Liver (tissue), 9 donors: ENCODE measurements around the gene SLC25A38. TPM values are rescaled to one million over a fixed set of nuclear protein-coding genes. Genes with fewer than 3 reads are reported as not detected.

Experiments
- DNase-seq: peaks from one replicate; pipeline ENCODE4 v3.0.0-alpha.2; 2017; ENCODE audit warnings: low spot score
- H3K27ac ChIP-seq, 2 donors: one replicate each; pipeline ENCODE4 v1.7.0; 2013; ENCODE audit warnings: inconsistent platforms in 2 of 2, low read length in 2 of 2, control low read depth in 1 of 2, low read depth in 1 of 2, mild to moderate bottlenecking in 1 of 2
- H3K27me3 ChIP-seq, 4 donors: one replicate each; pipeline versions ENCODE4 v1.6.1 to v1.7.0; 2013; ENCODE audit warnings: low read length in 3 of 4, inconsistent platforms in 1 of 4, mild to moderate bottlenecking in 1 of 4, moderate library complexity in 1 of 4; ENCODE audit not compliant: control insufficient read depth in 4 of 4, insufficient read depth in 4 of 4
- H3K36me3 ChIP-seq, 4 donors: one replicate each; pipeline versions ENCODE4 v1.6.1 to v1.7.0; 2013; ENCODE audit warnings: low read length in 3 of 4, mild to moderate bottlenecking in 3 of 4, low read depth in 1 of 4, moderate library complexity in 1 of 4; ENCODE audit not compliant: control insufficient read depth in 4 of 4, insufficient read depth in 3 of 4
- H3K4me1 ChIP-seq, 4 donors: one replicate each; pipeline versions ENCODE4 v1.6.1 to v1.7.0; 2013; ENCODE audit warnings: low read length in 3 of 4, mild to moderate bottlenecking in 3 of 4, moderate library complexity in 1 of 4; ENCODE audit not compliant: control insufficient read depth in 4 of 4, insufficient read depth in 4 of 4
- H3K4me3 ChIP-seq, 3 donors: one replicate each; pipeline versions ENCODE4 v1.6.1 to v1.7.0; 2013; ENCODE audit warnings: low read length in 3 of 3, control low read depth in 1 of 3, low read depth in 1 of 3, mild to moderate bottlenecking in 1 of 3
- H3K9ac ChIP-seq, 2 donors: one replicate each; pipeline ENCODE4 v1.7.0; 2013; ENCODE audit warnings: low read length in 2 of 2, mild to moderate bottlenecking in 2 of 2, moderate library complexity in 2 of 2, control low read depth in 1 of 2, low read depth in 1 of 2
- H3K9me3 ChIP-seq, 4 donors: one replicate each; pipeline versions ENCODE4 v1.6.1 to v1.7.0; 2013; ENCODE audit warnings: low read length in 3 of 4; ENCODE audit not compliant: control insufficient read depth in 4 of 4
- EGR1 ChIP-seq, 2 donors: IDR thresholded peaks; 2 replicates each; pipeline ENCODE4 v1.6.1; 2016 to 2018; ENCODE audit warnings: antibody characterized with exemption in 2 of 2, low read depth in 2 of 2
- FOXA1 ChIP-seq: IDR thresholded peaks from 2 replicates; pipeline ENCODE4 v1.6.1; 2016; ENCODE audit warnings: antibody characterized with exemption
- FOXA2 ChIP-seq: IDR thresholded peaks from 2 replicates; pipeline ENCODE4 v1.6.1; 2016; ENCODE audit warnings: antibody characterized with exemption
- GABPA ChIP-seq, 2 donors: IDR thresholded peaks in 1 of 2; conservative IDR thresholded peaks in 1 of 2; 2 replicates each; pipeline ENCODE4 v1.6.1; 2016; ENCODE audit warnings: antibody characterized with exemption in 2 of 2, mild to moderate bottlenecking in 1 of 2, moderate library complexity in 1 of 2
- HNF4A ChIP-seq, 2 donors: conservative IDR thresholded peaks; 2 replicates each; pipeline ENCODE4 v1.6.1; 2016; ENCODE audit warnings: antibody characterized with exemption in 2 of 2, mild to moderate bottlenecking in 2 of 2
- HNF4G ChIP-seq: IDR thresholded peaks from 2 replicates; pipeline ENCODE4 v1.6.1; 2016; ENCODE audit warnings: antibody characterized with exemption
- MAX ChIP-seq: IDR thresholded peaks from 2 replicates; pipeline ENCODE4 v1.6.1; 2016; ENCODE audit warnings: antibody characterized with exemption
- NR2F2 ChIP-seq: IDR thresholded peaks from 2 replicates; pipeline ENCODE4 v1.6.1; 2016; ENCODE audit warnings: antibody characterized with exemption
- RAD21 ChIP-seq, 2 donors: IDR thresholded peaks; 2 replicates each; pipeline ENCODE4 v1.6.1; 2016; ENCODE audit warnings: antibody characterized with exemption in 2 of 2, mild to moderate bottlenecking in 2 of 2
- RXRA ChIP-seq, 2 donors: IDR thresholded peaks; 2 replicates each; pipeline ENCODE4 v1.6.1; 2017 to 2018; ENCODE audit warnings: antibody characterized with exemption in 2 of 2, mild to moderate bottlenecking in 1 of 2
- SP1 ChIP-seq: IDR thresholded peaks from 2 replicates; pipeline ENCODE4 v1.6.1; 2018; ENCODE audit warnings: antibody characterized with exemption, mild to moderate bottlenecking
- TAF1 ChIP-seq: conservative IDR thresholded peaks from 2 replicates; pipeline ENCODE4 v1.6.1; 2016; ENCODE audit warnings: antibody characterized with exemption, mild to moderate bottlenecking
- YY1 ChIP-seq: IDR thresholded peaks from 2 replicates; pipeline ENCODE4 v1.6.1; 2016; ENCODE audit warnings: antibody characterized with exemption, mild to moderate bottlenecking
- polyA plus RNA-seq, 2 donors: library from polyadenylated mRNA; stranded (reverse) in 1 of 2; unstranded in 1 of 2; fragments of 200-250 nt in 1 of 2; fragments of >200 nt in 1 of 2; fragmentation: Nextera tagmentation in 1 of 2; extraction: Ambion mirVana in 1 of 2; gene quantifications; one replicate each; pipeline versions ENCODE4 v1.2.1 to v1.2.3, GENCODE V29; 2013 to 2015
- total RNA-seq, 2 donors: library from RNA; depleted of rRNA; stranded (reverse); fragments of >200 nt; gene quantifications; one replicate each; pipeline ENCODE4 v1.2.3, GENCODE V29; 2014
- TF ChIP-seq, protein P1 (sequence below): fragments of 150-350 bp; IDR thresholded peaks from 2 replicates; pipeline ENCODE4 v1.5.1; 2017; ENCODE audit warnings: improper control_type of control experiment, low read depth, low read length; ENCODE audit not compliant: missing input control
- TF ChIP-seq, protein P2 (sequence below): IDR thresholded peaks from 2 replicates; pipeline ENCODE4 v1.6.1; 2016; ENCODE audit warnings: antibody characterized with exemption
- TF ChIP-seq, protein P3 (sequence below): IDR thresholded peaks from 2 replicates; pipeline ENCODE4 v1.6.1; 2016; ENCODE audit warnings: antibody characterized with exemption, mild to moderate bottlenecking
- donor health status: healthy.
- donor health status: healthy.
- donor health status: healthy.
- donor health status: healthy.
- donor health status: healthy.

The SLC25A38 gene
- total and polyA plus RNA-seq, 4 donors: 19.8 to 44.4 (median 24.3) TPM

DNA sequence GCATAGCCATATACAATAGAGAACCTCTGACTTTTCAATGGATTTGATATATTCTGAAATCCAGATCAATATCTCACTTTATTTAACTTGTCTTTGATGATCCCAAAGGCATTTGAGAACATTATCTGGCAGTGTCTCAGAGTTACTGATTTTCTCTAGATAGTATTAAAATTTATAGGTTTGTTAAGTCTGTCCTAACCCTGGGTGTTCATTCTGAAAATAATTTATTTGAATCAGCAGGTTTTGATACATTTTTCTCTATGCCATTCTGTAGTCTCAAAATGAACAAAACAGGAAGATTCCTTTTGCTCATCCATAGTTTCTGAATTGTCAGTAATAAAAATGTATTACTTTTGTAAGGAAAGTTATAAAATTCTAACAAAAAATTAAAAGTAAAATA, 39.4 kb upstream of the SLC25A38 start:
- Histone ChIP-seq H3K36me3 (no peaks in the 10 kb centered on the region), H3K9ac (no peak overlapping the region), H3K4me3 (no peak overlapping the region), H3K27ac (no peak overlapping the region), H3K4me1 (peaks cover 0 to 6% (median 4%) of the 10 kb centered on the region in 4 donors), H3K9me3 (no peaks in the 10 kb centered on the region), H3K27me3 (no peaks in the 10 kb centered on the region)
- TF ChIP-seq, protein P1, sequence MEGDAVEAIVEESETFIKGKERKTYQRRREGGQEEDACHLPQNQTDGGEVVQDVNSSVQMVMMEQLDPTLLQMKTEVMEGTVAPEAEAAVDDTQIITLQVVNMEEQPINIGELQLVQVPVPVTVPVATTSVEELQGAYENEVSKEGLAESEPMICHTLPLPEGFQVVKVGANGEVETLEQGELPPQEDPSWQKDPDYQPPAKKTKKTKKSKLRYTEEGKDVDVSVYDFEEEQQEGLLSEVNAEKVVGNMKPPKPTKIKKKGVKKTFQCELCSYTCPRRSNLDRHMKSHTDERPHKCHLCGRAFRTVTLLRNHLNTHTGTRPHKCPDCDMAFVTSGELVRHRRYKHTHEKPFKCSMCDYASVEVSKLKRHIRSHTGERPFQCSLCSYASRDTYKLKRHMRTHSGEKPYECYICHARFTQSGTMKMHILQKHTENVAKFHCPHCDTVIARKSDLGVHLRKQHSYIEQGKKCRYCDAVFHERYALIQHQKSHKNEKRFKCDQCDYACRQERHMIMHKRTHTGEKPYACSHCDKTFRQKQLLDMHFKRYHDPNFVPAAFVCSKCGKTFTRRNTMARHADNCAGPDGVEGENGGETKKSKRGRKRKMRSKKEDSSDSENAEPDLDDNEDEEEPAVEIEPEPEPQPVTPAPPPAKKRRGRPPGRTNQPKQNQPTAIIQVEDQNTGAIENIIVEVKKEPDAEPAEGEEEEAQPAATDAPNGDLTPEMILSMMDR: no peak
- no peak for TF ChIP-seq TAF1
- TF ChIP-seq, protein P2, sequence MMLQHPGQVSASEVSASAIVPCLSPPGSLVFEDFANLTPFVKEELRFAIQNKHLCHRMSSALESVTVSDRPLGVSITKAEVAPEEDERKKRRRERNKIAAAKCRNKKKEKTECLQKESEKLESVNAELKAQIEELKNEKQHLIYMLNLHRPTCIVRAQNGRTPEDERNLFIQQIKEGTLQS: no peak
- TF ChIP-seq FOXA2: no peak
- TF ChIP-seq RXRA (IDR thresholded peaks at IDR 0.05): no peak
- TF ChIP-seq EGR1 (IDR thresholded peaks at IDR 0.05; ENCODE audit: low read depth in 2 of 2): no peak
- TF ChIP-seq YY1: no peak
- TF ChIP-seq HNF4A (conservative IDR thresholded peaks at IDR 0.05): no peak
- TF ChIP-seq RAD21 (IDR thresholded peaks at IDR 0.05): no peak
- TF ChIP-seq HNF4G: no peak
- TF ChIP-seq, protein P3, sequence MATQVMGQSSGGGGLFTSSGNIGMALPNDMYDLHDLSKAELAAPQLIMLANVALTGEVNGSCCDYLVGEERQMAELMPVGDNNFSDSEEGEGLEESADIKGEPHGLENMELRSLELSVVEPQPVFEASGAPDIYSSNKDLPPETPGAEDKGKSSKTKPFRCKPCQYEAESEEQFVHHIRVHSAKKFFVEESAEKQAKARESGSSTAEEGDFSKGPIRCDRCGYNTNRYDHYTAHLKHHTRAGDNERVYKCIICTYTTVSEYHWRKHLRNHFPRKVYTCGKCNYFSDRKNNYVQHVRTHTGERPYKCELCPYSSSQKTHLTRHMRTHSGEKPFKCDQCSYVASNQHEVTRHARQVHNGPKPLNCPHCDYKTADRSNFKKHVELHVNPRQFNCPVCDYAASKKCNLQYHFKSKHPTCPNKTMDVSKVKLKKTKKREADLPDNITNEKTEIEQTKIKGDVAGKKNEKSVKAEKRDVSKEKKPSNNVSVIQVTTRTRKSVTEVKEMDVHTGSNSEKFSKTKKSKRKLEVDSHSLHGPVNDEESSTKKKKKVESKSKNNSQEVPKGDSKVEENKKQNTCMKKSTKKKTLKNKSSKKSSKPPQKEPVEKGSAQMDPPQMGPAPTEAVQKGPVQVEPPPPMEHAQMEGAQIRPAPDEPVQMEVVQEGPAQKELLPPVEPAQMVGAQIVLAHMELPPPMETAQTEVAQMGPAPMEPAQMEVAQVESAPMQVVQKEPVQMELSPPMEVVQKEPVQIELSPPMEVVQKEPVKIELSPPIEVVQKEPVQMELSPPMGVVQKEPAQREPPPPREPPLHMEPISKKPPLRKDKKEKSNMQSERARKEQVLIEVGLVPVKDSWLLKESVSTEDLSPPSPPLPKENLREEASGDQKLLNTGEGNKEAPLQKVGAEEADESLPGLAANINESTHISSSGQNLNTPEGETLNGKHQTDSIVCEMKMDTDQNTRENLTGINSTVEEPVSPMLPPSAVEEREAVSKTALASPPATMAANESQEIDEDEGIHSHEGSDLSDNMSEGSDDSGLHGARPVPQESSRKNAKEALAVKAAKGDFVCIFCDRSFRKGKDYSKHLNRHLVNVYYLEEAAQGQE: no peak
- TF ChIP-seq GABPA (IDR thresholded peaks at IDR 0.05 in 1 of 2, conservative IDR thresholded peaks at IDR 0.05 in 1 of 2): no peak
- no peak for TF ChIP-seq MAX
- DNase-seq: no peak

GRCh38 chr3:39344746-39345344, 38.3 kb upstream of the SLC25A38 start:
- Histone ChIP-seq H3K9ac (no peak overlapping the region), H3K36me3 (no peaks in the 10 kb centered on the region), H3K27ac (no peak overlapping the region), H3K4me3 (no peak overlapping the region), H3K27me3 (no peaks in the 10 kb centered on the region), H3K4me1 (peaks cover 0 to 7% (median 6%) of the 10 kb centered on the region in 4 donors), H3K9me3 (no peaks in the 10 kb centered on the region)
- DNase-seq: no peak
- TF ChIP-seq RAD21 (IDR thresholded peaks at IDR 0.05) (no peak), MAX (no peak), EGR1 (IDR thresholded peaks at IDR 0.05; ENCODE audit: low read depth in 2 of 2) (no peak), FOXA1 (no peak), SP1 (no peak), NR2F2 (no peak), GABPA (IDR thresholded peaks at IDR 0.05 in 1 of 2, conservative IDR thresholded peaks at IDR 0.05 in 1 of 2) (no peak)
- TF ChIP-seq, protein P2: no peak
- TF ChIP-seq, protein P1: no peak
